ENCODE results near the gene VTI1A. TPM values are rescaled to one million over a fixed set of nuclear protein-coding genes. Genes with fewer than 3 reads are reported as not detected.

Gene VTI1A
- total and polyA plus RNA-seq, 9 of the 15 experiments (the other 6 are each of a cell fraction or from before 2014, with no cell fraction given): 9.3 to 21.4 (median 16.0) TPM

DNA sequence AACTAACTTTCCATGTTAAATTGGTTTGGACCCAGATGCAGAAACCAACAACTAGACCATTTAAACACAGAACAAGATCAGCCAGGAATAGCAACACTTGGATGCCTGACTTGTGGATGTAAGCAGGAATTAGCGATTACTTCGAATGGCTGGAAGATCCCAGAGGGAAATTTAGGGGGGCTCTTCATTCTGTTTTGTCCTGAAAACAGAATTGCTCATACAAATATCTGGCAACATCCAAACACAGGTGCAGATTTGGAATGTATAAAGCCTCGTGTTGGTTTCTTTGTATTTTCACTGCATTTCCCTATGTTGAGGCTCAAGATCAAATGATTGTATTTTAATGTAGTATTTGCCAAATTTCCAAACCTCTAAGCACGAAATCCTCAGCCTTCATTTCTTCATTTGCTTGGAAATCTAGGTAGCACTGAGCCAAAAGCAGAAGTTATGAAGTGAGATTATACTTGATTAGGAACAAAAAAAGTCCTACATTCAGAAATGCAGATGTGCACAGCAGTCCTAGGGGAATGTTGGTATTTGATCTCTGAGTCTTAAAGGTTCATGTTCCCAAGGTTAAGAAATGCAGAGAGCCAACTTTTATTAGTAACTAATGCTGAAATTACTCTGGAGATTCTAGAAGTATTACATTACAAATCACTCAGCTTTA, 254.3 kb downstream of the VTI1A start:
- DNase-seq (ENCODE audit: extremely low read depth in 1 of 4, low spot score in 3 of 4) (no peak), FAIRE-seq (no peak), ATAC-seq (no peak)
- Histone ChIP-seq H3K4me1 (replicated peaks in 1 of 2; ENCODE audit: control insufficient read depth in 2 of 2, insufficient read depth in 2 of 2, low read length in 2 of 2) (no peaks in the 10 kb centered on the region), H3K36me3 (ENCODE audit: control insufficient read depth, insufficient read depth, low read length) (no peaks in the 10 kb centered on the region), H3K27me3 (ENCODE audit: control insufficient read depth in 2 of 2, insufficient read depth in 2 of 2, low read length in 2 of 2) (no peaks in the 10 kb centered on the region), H2AFZ (ENCODE audit: low read depth, low read length) (no peak overlapping the region), H3K79me2 (ENCODE audit: control insufficient read depth, insufficient read depth, low read length) (no peaks in the 10 kb centered on the region), H3K4me3 (no peak overlapping the region), H3K9me1 (ENCODE audit: control insufficient read depth, insufficient read depth, low read length) (no peaks in the 10 kb centered on the region), H3K27ac (ENCODE audit: extremely low read depth, low read depth, low read length) (no peak overlapping the region), H3K9ac (ENCODE audit: insufficient read depth in 1 of 2, low read depth in 2 of 2, low read length in 2 of 2) (no peak overlapping the region), H4K20me1 (replicated peaks; ENCODE audit: control insufficient read depth, insufficient read depth, low read length) (no peaks in the 10 kb centered on the region), H3K4me2 (ENCODE audit: insufficient read depth, low read length) (no peak overlapping the region), H3K9me3 (replicated peaks; ENCODE audit: control insufficient read depth, insufficient read depth, low read depth, low read length) (no peaks in the 10 kb centered on the region)
- ChIA-PET POLR2A (interaction anchor here (1.0 kb wide), 1 partner anchor 18 kb away, joined by 5 read pairs; no protein-coding TSS in a partner anchor), CTCF (ENCODE audit: low intra/inter-chr PET ratio) (no interaction called here)
- intact Hi-C loops (cut with micrococcal nuclease) (no loop called here), in situ Hi-C loops (cut with MboI) (no loop called here)
- TF ChIP-seq, protein P1, sequence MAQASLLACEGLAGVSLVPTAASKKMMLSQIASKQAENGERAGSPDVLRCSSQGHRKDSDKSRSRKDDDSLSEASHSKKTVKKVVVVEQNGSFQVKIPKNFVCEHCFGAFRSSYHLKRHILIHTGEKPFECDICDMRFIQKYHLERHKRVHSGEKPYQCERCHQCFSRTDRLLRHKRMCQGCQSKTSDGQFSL (CRISPR knock-in tag; IDR thresholded peaks at IDR 0.05): no peak
- TF ChIP-seq, protein P1 (tag; IDR thresholded peaks at IDR 0.05): no peak
- TF ChIP-seq PTBP1 (IDR thresholded peaks at IDR 0.05; ENCODE audit: low read depth, low read length) (no peak), HDGF (IDR thresholded peaks at IDR 0.05) (no peak), NELFE (IDR thresholded peaks at IDR 0.05; ENCODE audit: insufficient read depth, insufficient read length) (no peak), BRD9 (IDR thresholded peaks at IDR 0.05; ENCODE audit: low read depth, partially characterized antibody) (no peak), HDAC8 (tag; IDR thresholded peaks at IDR 0.05) (no peak), NFE2L1 (tag; IDR thresholded peaks at IDR 0.05; ENCODE audit: borderline replicate concordance, low read depth) (no peak)
- WGBS (ENCODE audit: insufficient coverage, low coverage, missing lambda C conversion rate): 39% methylated on average over 4 of the region's 4 CpGs
- no TSS peak for BruUV-seq (replicated peaks)

Data from K562 (cell line).